ENCODE data around the gene NACC2. TPM values are rescaled to one million over a fixed set of nuclear protein-coding genes. Genes with fewer than 3 reads are reported as not detected.

NACC2 gene
- polyA plus RNA-seq, 1 donor (not counting 4 experiments of a cell fraction or from before 2014, with no cell fraction given), result 4.6 TPM

DNA sequence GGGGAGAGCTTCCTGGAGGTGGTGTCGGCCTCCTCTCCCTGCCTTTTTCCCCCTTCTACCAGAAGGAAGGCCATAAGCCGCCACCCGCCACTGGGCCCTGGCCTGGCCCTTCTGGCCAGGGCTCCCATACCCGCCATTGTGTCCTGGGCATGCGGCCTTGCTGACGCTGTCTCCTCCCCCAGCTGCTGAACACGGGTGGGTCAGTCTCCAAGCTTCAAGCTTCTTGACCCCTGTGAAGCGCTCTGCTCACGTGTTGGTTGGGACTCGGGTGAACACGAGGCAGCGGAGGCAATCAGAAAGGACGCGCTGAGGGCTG lies 109.7 kb downstream of the NACC2 start:
- no peak overlapping the region for H3K4me3 ChIP-seq (ENCODE audit: control insufficient read depth in 2 of 3, extremely low read depth in 1 of 3, insufficient read depth in 2 of 3, low read depth in 1 of 3, low read length in 3 of 3)
- H3K4me1 ChIP-seq (ENCODE audit: control insufficient read depth, extremely low read depth, insufficient read depth, low read length), result no peaks in the 10 kb centered on the region
- FAIRE-seq, result no peak
- no peaks in the 10 kb centered on the region for H3K79me2 ChIP-seq (ENCODE audit: control insufficient read depth, insufficient read depth, low read length)
- H3K36me3 ChIP-seq (ENCODE audit: control insufficient read depth in 2 of 2, extremely low read depth in 1 of 2, insufficient read depth in 2 of 2, low read length in 2 of 2), result no peaks in the 10 kb centered on the region
- TF ChIP-seq EZH2 (IDR thresholded peaks at IDR 0.05; ENCODE audit: low read length), result no peak
- TF ChIP-seq, protein P1, sequence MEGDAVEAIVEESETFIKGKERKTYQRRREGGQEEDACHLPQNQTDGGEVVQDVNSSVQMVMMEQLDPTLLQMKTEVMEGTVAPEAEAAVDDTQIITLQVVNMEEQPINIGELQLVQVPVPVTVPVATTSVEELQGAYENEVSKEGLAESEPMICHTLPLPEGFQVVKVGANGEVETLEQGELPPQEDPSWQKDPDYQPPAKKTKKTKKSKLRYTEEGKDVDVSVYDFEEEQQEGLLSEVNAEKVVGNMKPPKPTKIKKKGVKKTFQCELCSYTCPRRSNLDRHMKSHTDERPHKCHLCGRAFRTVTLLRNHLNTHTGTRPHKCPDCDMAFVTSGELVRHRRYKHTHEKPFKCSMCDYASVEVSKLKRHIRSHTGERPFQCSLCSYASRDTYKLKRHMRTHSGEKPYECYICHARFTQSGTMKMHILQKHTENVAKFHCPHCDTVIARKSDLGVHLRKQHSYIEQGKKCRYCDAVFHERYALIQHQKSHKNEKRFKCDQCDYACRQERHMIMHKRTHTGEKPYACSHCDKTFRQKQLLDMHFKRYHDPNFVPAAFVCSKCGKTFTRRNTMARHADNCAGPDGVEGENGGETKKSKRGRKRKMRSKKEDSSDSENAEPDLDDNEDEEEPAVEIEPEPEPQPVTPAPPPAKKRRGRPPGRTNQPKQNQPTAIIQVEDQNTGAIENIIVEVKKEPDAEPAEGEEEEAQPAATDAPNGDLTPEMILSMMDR (optimal IDR thresholded peaks at IDR 0.05 in 1 of 3, IDR thresholded peaks at IDR 0.05 in 1 of 3, conservative IDR thresholded peaks at IDR 0.05 in 1 of 3; ENCODE audit: extremely low read depth in 1 of 3, insufficient read depth in 2 of 3, low read length in 3 of 3), result no peak
- no peak overlapping the region for H2AFZ ChIP-seq (ENCODE audit: control insufficient read depth, low read length)
- H3K4me2 ChIP-seq (ENCODE audit: control insufficient read depth, extremely low read depth, insufficient read depth, low read depth, low read length), result no peak overlapping the region
- no peak overlapping the region for H3K9ac ChIP-seq (ENCODE audit: control insufficient read depth, extremely low read depth, insufficient read depth, low read length)
- no peaks in the 10 kb centered on the region for H3K9me3 ChIP-seq (ENCODE audit: control insufficient read depth, low read depth, low read length)
- H4K20me1 ChIP-seq (ENCODE audit: control insufficient read depth, extremely low read depth, insufficient read depth, low read length), result no peaks in the 10 kb centered on the region
- H3K9me1 ChIP-seq (ENCODE audit: control insufficient read depth, extremely low read depth, insufficient read depth, low read length), result no peaks in the 10 kb centered on the region
- no peak overlapping the region for H3K27ac ChIP-seq (ENCODE audit: control insufficient read depth, insufficient read depth, low read length)
- H3K27me3 ChIP-seq (ENCODE audit: control insufficient read depth, extremely low read depth, insufficient read depth, low read length), result peaks cover 64% of the 10 kb centered on the region
- DNase-seq (ENCODE audit: low read depth, low spot score), result no peak
- dilution Hi-C loops (cut with MboI; ENCODE audit: extremely low pct_ligation_motif_present, low sequenced_read_pairs), result no loop called here

DNA sequence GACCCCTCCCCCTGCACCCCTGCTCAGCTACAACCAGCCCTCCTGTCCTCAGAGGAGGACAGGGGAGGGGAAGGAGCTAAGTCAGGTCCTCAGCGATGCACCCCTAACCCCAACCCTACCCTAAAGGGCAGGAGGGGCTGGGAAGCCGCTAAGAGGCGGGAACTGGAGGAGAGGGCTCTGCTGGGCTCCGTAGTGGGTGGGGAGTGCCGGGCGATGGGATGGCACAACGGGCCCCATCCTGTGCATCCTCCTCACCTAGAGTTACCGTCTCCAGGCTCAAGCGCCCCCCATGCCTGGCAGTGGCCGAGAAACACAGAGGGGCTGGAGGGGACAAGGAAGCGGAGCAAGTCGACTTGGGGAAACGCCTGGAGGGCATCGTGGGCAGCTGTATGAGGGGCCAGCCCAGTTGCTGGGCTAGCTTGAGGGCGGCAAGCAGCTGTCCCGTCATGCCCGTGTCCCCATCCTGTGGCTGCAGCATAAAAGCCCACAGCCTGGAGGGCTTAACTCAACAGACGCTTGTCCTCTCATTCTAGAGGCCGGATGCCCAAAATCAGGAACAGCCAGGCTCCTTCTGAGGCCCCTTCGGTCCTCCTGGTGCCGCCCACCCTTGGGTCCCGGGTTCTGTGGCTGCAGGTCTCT lies 110.9 kb downstream of the NACC2 start:
- Histone ChIP-seq H3K4me2 (ENCODE audit: control insufficient read depth, extremely low read depth, insufficient read depth, low read depth, low read length) (no peak overlapping the region), H4K20me1 (ENCODE audit: control insufficient read depth, extremely low read depth, insufficient read depth, low read length) (no peaks in the 10 kb centered on the region), H3K27me3 (ENCODE audit: control insufficient read depth, extremely low read depth, insufficient read depth, low read length) (peaks cover 57% of the 10 kb centered on the region), H3K9me3 (ENCODE audit: control insufficient read depth, low read depth, low read length) (no peaks in the 10 kb centered on the region), H3K79me2 (ENCODE audit: control insufficient read depth, insufficient read depth, low read length) (no peaks in the 10 kb centered on the region), H3K9me1 (ENCODE audit: control insufficient read depth, extremely low read depth, insufficient read depth, low read length) (no peaks in the 10 kb centered on the region), H3K4me1 (ENCODE audit: control insufficient read depth, extremely low read depth, insufficient read depth, low read length) (no peaks in the 10 kb centered on the region), H3K9ac (ENCODE audit: control insufficient read depth, extremely low read depth, insufficient read depth, low read length) (no peak overlapping the region), H3K36me3 (ENCODE audit: control insufficient read depth in 2 of 2, extremely low read depth in 1 of 2, insufficient read depth in 2 of 2, low read length in 2 of 2) (no peaks in the 10 kb centered on the region), H3K27ac (ENCODE audit: control insufficient read depth, insufficient read depth, low read length) (no peak overlapping the region), H3K4me3 (ENCODE audit: control insufficient read depth in 2 of 3, extremely low read depth in 1 of 3, insufficient read depth in 2 of 3, low read depth in 1 of 3, low read length in 3 of 3) (no peak overlapping the region), H2AFZ (ENCODE audit: control insufficient read depth, low read length) (no peak overlapping the region)
- no peak for DNase-seq (ENCODE audit: low read depth, low spot score)
- FAIRE-seq, result no peak
- peak; percentile 20 for TF ChIP-seq EZH2 (IDR thresholded peaks at IDR 0.05; ENCODE audit: low read length)
- TF ChIP-seq, protein P1 (optimal IDR thresholded peaks at IDR 0.05 in 1 of 3, IDR thresholded peaks at IDR 0.05 in 1 of 3, conservative IDR thresholded peaks at IDR 0.05 in 1 of 3; ENCODE audit: extremely low read depth in 1 of 3, insufficient read depth in 2 of 3, low read length in 3 of 3), result no peak
- dilution Hi-C loops (cut with MboI; ENCODE audit: extremely low pct_ligation_motif_present, low sequenced_read_pairs), result no loop called here
